AG04450 (cell line): ENCODE measurements around the gene GPR4. TPM values are rescaled to one million over a fixed set of nuclear protein-coding genes. Genes with fewer than 3 reads are reported as not detected.

Experiments
- CTCF ChIA-PET: fragments of 300-600, 350-600 bp; formaldehyde crosslinking; extraction: SDS; loops from one replicate; lab custom pipeline; 2022; ENCODE audit warnings: antibody characterized with exemption, inconsistent platforms; lab: Charles Lee
- POLR2A ChIA-PET: fragments of 350-600 bp; formaldehyde crosslinking; extraction: SDS; loops from one replicate; lab custom pipeline; 2021; ENCODE audit warnings: antibody characterized with exemption, inconsistent platforms; lab: Yijun Ruan, JAX
- DNase-seq: peaks from one replicate; pipeline ENCODE4 v3.0.0-alpha.2; 2011; ENCODE audit warnings: low read depth, low spot score
- H3K27ac ChIP-seq: one replicate; pipeline ENCODE4 v1.5.1; 2012; ENCODE audit warnings: low read depth, low read length, control low read depth
- H3K27me3 ChIP-seq: one replicate; pipeline ENCODE4 v1.6.0; 2012; ENCODE audit warnings: low read length; ENCODE audit not compliant: control insufficient read depth, insufficient read depth
- H3K4me3 ChIP-seq: 2 replicates; pipeline ENCODE4 v1.5.1; 2011; ENCODE audit warnings: mild to moderate bottlenecking, low read depth, low read length, control low read depth
- H3K9me3 ChIP-seq: 2 replicates; pipeline ENCODE4 v1.5.1; 2012; ENCODE audit warnings: low read length; ENCODE audit not compliant: control insufficient read depth, insufficient read depth
- polyA plus RNA-seq: library from polyadenylated mRNA; depleted of rRNA; stranded (reverse); fragments of >200 nt; gene quantifications from 2 replicates; pipeline ENCODE4 v1.2.3, GENCODE V29; 2011
- TF ChIP-seq, protein P1 (sequence below): IDR thresholded peaks from 2 replicates; pipeline ENCODE4 v1.5.1; 2011; ENCODE audit warnings: low read depth, low read length, control low read depth, inconsistent platforms

Gene GPR4
- polyA plus RNA-seq, 1 experiment = not detected

GRCh38 chr19:45595814-45596213 is 6.2 kb downstream of the GPR4 start:
- Histone ChIP-seq H3K27me3 (peaks cover 29% of the 10 kb centered on the region), H3K9me3 (peaks cover 8% of the 10 kb centered on the region; the same call in 1 of the 2 replicates), H3K27ac (no peak overlapping the region), H3K4me3 (no peak overlapping the region)
- DNase-seq = no peak
- ChIA-PET CTCF (no interaction called here), POLR2A (no interaction called here)
- TF ChIP-seq, protein P1, sequence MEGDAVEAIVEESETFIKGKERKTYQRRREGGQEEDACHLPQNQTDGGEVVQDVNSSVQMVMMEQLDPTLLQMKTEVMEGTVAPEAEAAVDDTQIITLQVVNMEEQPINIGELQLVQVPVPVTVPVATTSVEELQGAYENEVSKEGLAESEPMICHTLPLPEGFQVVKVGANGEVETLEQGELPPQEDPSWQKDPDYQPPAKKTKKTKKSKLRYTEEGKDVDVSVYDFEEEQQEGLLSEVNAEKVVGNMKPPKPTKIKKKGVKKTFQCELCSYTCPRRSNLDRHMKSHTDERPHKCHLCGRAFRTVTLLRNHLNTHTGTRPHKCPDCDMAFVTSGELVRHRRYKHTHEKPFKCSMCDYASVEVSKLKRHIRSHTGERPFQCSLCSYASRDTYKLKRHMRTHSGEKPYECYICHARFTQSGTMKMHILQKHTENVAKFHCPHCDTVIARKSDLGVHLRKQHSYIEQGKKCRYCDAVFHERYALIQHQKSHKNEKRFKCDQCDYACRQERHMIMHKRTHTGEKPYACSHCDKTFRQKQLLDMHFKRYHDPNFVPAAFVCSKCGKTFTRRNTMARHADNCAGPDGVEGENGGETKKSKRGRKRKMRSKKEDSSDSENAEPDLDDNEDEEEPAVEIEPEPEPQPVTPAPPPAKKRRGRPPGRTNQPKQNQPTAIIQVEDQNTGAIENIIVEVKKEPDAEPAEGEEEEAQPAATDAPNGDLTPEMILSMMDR = no peak

- TF ChIP-seq, protein P1 = no peak
Measured at GRCh38 chr19:45593520-45593919, 8.5 kb downstream of the GPR4 start.

GRCh38 chr19:45592366-45592765 is 9.6 kb downstream of the GPR4 start:
- TF ChIP-seq, protein P1 = no peak
- H3K4me3 ChIP-seq = no peak overlapping the region
- no peak overlapping the region for H3K27ac ChIP-seq
- H3K9me3 ChIP-seq = peaks cover 12% of the 10 kb centered on the region; the same call in 1 of the 2 replicates
- POLR2A ChIA-PET = no interaction called here
- H3K27me3 ChIP-seq = peaks cover 7% of the 10 kb centered on the region
- DNase-seq = no peak
- CTCF ChIA-PET = no interaction called here

More at GRCh38 chr19:45593520-45593919, 8.5 kb downstream of the GPR4 start:
- POLR2A ChIA-PET = no interaction called here
- Histone ChIP-seq H3K27me3 (peaks cover 11% of the 10 kb centered on the region), H3K27ac (no peak overlapping the region), H3K9me3 (peaks cover 12% of the 10 kb centered on the region; the same call in 1 of the 2 replicates), H3K4me3 (no peak overlapping the region)
- CTCF ChIA-PET = interaction anchor here (0.6 kb wide), 2 partner anchors 26 to 276 kb away, joined by 4 to 5 read pairs; no protein-coding TSS in a partner anchor
- DNase-seq = no peak

- ChIA-PET CTCF (interaction anchor here (1.1 kb wide), 1 partner anchor 50 kb away, joined by 3 read pairs; no protein-coding TSS in a partner anchor), POLR2A (no interaction called here)
- Histone ChIP-seq H3K27me3 (peaks cover 7% of the 10 kb centered on the region), H3K9me3 (peaks cover 12% of the 10 kb centered on the region; the same call in 1 of the 2 replicates), H3K4me3 (no peak overlapping the region), H3K27ac (no peak overlapping the region)
- DNase-seq = no peak
- TF ChIP-seq, protein P1 = no peak
Measured at GRCh38 chr19:45591638-45592005, 10.4 kb downstream of the GPR4 start.

DNA sequence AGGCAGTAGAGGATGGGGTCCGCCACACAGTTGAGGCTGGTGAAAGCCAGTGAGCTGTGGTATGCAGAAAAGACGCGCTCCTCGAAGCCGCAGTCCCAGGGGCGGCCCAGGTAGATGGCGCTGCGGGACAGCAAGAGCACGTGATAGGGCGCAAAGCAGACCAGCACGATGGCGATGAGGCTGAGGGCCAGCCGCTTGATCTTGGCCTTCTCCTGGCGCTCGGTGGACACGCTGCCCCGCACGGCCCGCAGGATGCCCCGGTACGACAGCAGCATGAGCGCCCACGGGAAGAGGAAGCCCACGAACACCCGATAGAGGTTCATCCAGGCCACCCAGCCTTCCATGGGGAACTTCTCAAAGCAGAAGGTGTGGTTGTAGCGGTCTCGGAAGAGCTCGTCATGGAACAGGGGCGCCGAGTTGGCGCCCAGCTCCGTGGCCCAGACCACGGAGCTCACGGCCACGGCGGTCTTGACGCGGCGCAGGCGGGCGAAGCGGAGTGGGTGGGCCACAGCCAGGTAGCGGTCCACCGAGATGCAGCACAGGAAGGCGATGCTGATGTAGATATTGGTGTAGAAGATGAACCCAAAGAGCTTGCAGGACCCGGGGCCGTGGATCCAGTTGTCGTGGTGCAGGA is 10.9 kb downstream of the GPR4 start:
- no peak for DNase-seq
- peaks cover 12% of the 10 kb centered on the region; the same call in 1 of the 2 replicates for H3K9me3 ChIP-seq
- no peak overlapping the region for H3K4me3 ChIP-seq
- POLR2A ChIA-PET = interaction anchor here (0.9 kb wide), 1 partner anchor 101 kb away, joined by 3 read pairs; the partner anchor contains the start of gene SNRPD2
- no peak overlapping the region for H3K27ac ChIP-seq
- CTCF ChIA-PET = interaction anchor here (1.1 kb wide), 1 partner anchor 51 kb away, joined by 3 read pairs; no protein-coding TSS in a partner anchor
- H3K27me3 ChIP-seq = peaks cover 7% of the 10 kb centered on the region
- TF ChIP-seq, protein P1 = peak; percentile 43
